ENCODE data around the gene CLASP1. TPM values are rescaled to one million over a fixed set of nuclear protein-coding genes. Genes with fewer than 3 reads are reported as not detected.

Gene CLASP1
- total RNA-seq, 2 experiments from 2014 or later: 58.0 to 58.5 TPM

DNA sequence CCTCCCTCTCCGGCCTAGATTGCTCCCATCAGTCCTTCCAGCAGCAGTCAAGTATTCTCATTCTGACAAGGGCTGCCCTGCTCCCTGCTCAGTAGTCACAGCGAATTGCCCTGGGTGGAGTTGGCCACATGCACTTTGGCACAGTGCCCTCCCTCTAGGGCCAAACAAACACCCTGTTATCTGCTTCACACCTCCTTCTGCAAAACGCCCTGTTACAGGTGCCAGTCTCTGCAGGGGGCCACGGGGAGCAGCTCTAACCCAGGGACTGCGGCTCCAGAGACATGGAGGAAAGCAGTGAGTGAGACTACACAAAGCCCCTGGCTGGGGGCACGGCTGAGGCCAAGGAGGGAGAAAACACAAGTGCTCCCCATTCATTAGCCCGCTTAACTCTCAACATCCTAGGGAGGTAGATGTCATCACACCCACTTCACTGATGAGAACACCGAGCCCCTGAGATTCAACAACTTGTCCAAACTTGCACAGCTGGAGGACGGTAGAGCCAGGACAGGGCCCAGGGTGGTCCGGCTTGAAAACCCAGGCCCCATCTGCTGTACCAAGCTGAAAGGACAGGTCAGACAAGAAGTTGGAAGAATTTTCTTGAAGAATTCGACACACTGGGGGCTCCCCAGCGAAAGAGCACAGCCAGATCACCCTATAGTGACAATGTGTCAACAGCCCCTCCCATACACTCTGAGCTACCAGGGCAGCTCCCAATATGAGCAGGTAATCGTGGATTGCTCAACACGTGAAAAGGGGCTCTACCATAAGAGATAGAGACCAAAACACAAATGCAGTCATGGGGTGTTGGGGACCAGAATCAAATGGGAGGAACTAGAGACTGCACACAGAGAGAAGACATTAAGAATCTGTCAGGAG, 355.6 kb downstream of the CLASP1 start:
- Mint-ChIP-seq H3K4me1 (ENCODE audit: low read depth) (no peaks in the 10 kb centered on the region), H3K36me3 (ENCODE audit: low read depth) (no peaks in the 10 kb centered on the region), H3K27me3 (peaks cover 15% of the 10 kb centered on the region), H3K9me3 (no peaks in the 10 kb centered on the region), H3K27ac (no peak overlapping the region), H3K4me3 (no peak overlapping the region)
- POLR2A ChIA-PET: no interaction called here
- H3K27ac ChIP-seq (ENCODE audit: low read depth in 1 of 2, low read length in 2 of 2): no peak overlapping the region
- no peak overlapping the region for H3K4me3 ChIP-seq (ENCODE audit: low read length)
- H3K4me1 ChIP-seq (ENCODE audit: insufficient read depth, low read length): no peaks in the 10 kb centered on the region
- no peaks in the 10 kb centered on the region for H3K36me3 ChIP-seq (ENCODE audit: insufficient read depth, low read length)
- CTCF ChIA-PET: no interaction called here
- intact Hi-C loops (cut with DNase I, micrococcal nuclease): no loop called here
- no peak for TF ChIP-seq CTCF (IDR thresholded peaks at IDR 0.05)
- peaks cover 0 to 7% of the 10 kb centered on the region in 2 experiments for H3K9me3 ChIP-seq (ENCODE audit: control insufficient read depth in 1 of 2, insufficient read depth in 1 of 2, low read length in 2 of 2)
- DNase-seq (no peak), ATAC-seq (ENCODE audit: poor library complexity) (no peak)
- H3K27me3 ChIP-seq (ENCODE audit: control insufficient read depth in 1 of 2, insufficient read depth in 2 of 2, low read length in 2 of 2): no peaks in the 10 kb centered on the region

DNA sequence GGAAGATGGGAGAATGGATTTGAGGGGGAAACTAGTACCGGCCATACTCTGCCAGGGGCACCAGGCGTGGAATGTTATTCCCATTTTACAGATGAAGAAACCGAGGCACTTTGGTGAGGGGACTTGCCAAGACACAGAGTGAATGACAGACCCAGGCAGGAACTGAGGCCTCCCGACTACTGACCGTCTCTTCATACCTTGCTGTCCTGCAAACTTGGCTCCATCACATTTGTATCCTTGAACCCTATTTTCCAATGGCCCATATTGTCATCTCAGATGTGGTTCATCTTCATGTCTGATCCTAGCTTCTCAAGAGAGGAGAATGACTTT, 358.0 kb downstream of the CLASP1 start:
- Mint-ChIP-seq H3K36me3 (ENCODE audit: low read depth) (no peaks in the 10 kb centered on the region), H3K27ac (no peak overlapping the region), H3K27me3 (peaks cover 24% of the 10 kb centered on the region), H3K9me3 (no peaks in the 10 kb centered on the region), H3K4me3 (no peak overlapping the region), H3K4me1 (ENCODE audit: low read depth) (no peaks in the 10 kb centered on the region)
- intact Hi-C loops (cut with DNase I, micrococcal nuclease): no loop called here
- H3K9me3 ChIP-seq (ENCODE audit: control insufficient read depth in 1 of 2, insufficient read depth in 1 of 2, low read length in 2 of 2): peaks cover 0 to 7% of the 10 kb centered on the region in 2 experiments
- POLR2A ChIA-PET: no interaction called here
- no peaks in the 10 kb centered on the region for H3K36me3 ChIP-seq (ENCODE audit: insufficient read depth, low read length)
- TF ChIP-seq CTCF (IDR thresholded peaks at IDR 0.05): no peak
- H3K4me3 ChIP-seq (ENCODE audit: low read length): no peak overlapping the region
- H3K27me3 ChIP-seq (ENCODE audit: control insufficient read depth in 1 of 2, insufficient read depth in 2 of 2, low read length in 2 of 2): peaks cover 2 to 3% of the 10 kb centered on the region in 2 experiments
- ATAC-seq (ENCODE audit: poor library complexity) (no peak), DNase-seq (no peak)
- H3K4me1 ChIP-seq (ENCODE audit: insufficient read depth, low read length): no peaks in the 10 kb centered on the region
- H3K27ac ChIP-seq (ENCODE audit: low read depth in 1 of 2, low read length in 2 of 2): no peak overlapping the region
- CTCF ChIA-PET: no interaction called here

DNA sequence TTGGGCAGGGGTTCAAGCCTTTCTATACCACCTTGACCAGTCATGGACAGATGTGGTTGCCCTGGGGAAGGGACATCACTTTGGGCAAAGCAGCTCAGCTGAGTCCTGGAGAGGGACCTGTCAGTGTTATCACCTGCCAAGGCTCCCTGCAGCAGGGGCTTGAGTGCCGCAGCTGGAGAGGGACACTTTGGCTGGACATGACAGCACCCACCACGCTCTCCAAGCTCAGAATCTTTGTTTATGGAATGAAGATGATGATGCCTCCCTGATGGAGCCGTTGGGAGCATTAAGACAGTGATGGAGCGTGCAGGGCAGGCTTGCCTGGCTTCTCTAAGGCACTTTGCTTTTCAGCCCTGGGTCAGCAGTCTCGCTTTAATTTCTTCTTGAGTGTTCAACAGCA, 360.0 kb downstream of the CLASP1 start:
- H3K9me3 ChIP-seq (ENCODE audit: control insufficient read depth in 1 of 2, insufficient read depth in 1 of 2, low read length in 2 of 2): peaks cover 0 to 7% of the 10 kb centered on the region in 2 experiments
- no peak overlapping the region for H3K4me3 ChIP-seq (ENCODE audit: low read length)
- Mint-ChIP-seq H3K27ac (no peak overlapping the region), H3K4me3 (no peak overlapping the region), H3K4me1 (ENCODE audit: low read depth) (peaks cover under 1% of the 10 kb centered on the region), H3K36me3 (ENCODE audit: low read depth) (no peaks in the 10 kb centered on the region), H3K9me3 (no peaks in the 10 kb centered on the region), H3K27me3 (peaks cover 35% of the 10 kb centered on the region)
- no peaks in the 10 kb centered on the region for H3K36me3 ChIP-seq (ENCODE audit: insufficient read depth, low read length)
- no peak for DNase-seq
- H3K4me1 ChIP-seq (ENCODE audit: insufficient read depth, low read length): peaks cover 6% of the 10 kb centered on the region
- TF ChIP-seq CTCF (IDR thresholded peaks at IDR 0.05): no peak
- ChIA-PET CTCF (no interaction called here), POLR2A (no interaction called here)
- H3K27me3 ChIP-seq (ENCODE audit: control insufficient read depth in 1 of 2, insufficient read depth in 2 of 2, low read length in 2 of 2): peaks cover 6 to 7% of the 10 kb centered on the region in 2 experiments
- no peak for ATAC-seq (ENCODE audit: poor library complexity)
- no peak overlapping the region for H3K27ac ChIP-seq (ENCODE audit: low read depth in 1 of 2, low read length in 2 of 2)
- intact Hi-C loops (cut with DNase I, micrococcal nuclease): no loop called here

Data from CD4-positive, alpha-beta T cell (primary cell).